HEK293 (cell line): ENCODE results near the gene ADCY10.

ENCODE experiments used
- CTCF ChIA-PET: fragments of 350-600 bp; formaldehyde crosslinking; extraction: SDS; loops from one replicate; lab custom pipeline; 2021; ENCODE audit warnings: antibody characterized with exemption; lab: Yijun Ruan, JAX
- POLR2A ChIA-PET: fragments of 300-600 bp; formaldehyde crosslinking; extraction: SDS; loops from one replicate; lab custom pipeline; 2020; ENCODE audit warnings: antibody characterized with exemption, inconsistent platforms; lab: Yijun Ruan, JAX
- H3K27ac ChIP-seq: fragments of 200-500 bp; sonication (Bioruptor generic); 2 replicates; pipeline ENCODE4 v1.5.1; 2014; ENCODE audit warnings: low read depth, low read length, control low read depth, inconsistent platforms; ENCODE audit errors: extremely low read depth
- H3K36me3 ChIP-seq, 2 experiments: fragments of 200-500 bp in 1 of 2; sonication (Bioruptor generic) in 1 of 2; 1 replicate in 1 of 2; 2 replicates in 1 of 2; pipeline ENCODE4 v1.5.1; 2014 to 2017; ENCODE audit warnings: inconsistent platforms in 2 of 2, low read length in 2 of 2; ENCODE audit not compliant: control insufficient read depth in 2 of 2, insufficient read depth in 1 of 2
- H3K4me1 ChIP-seq: fragments of 200-500 bp; sonication (Bioruptor generic); 2 replicates; pipeline ENCODE4 v1.5.1; 2014; ENCODE audit warnings: mild to moderate bottlenecking, low read length, inconsistent platforms; ENCODE audit not compliant: control insufficient read depth, insufficient read depth
- H3K4me3 ChIP-seq: 2 replicates; pipeline ENCODE4 v1.5.1; 2011; ENCODE audit warnings: low read depth, mild to moderate bottlenecking, control low read depth, low read length, moderate library complexity
- H3K9me3 ChIP-seq: fragments of 200-500 bp; sonication (Bioruptor generic); 2 replicates; pipeline ENCODE4 v1.5.1; 2014; ENCODE audit warnings: low read depth, low read length, inconsistent platforms; ENCODE audit not compliant: control insufficient read depth, insufficient read depth
- KLF9 ChIP-seq: fragments of 450-650 bp; formaldehyde crosslinking; IDR thresholded peaks from 2 replicates; pipeline ENCODE4 v1.5.1; 2016; ENCODE audit warnings: missing biosample characterization, missing genetic modification characterization, low read depth
- PATZ1 ChIP-seq: fragments of 450-650 bp; formaldehyde crosslinking; IDR thresholded peaks from 2 replicates; pipeline ENCODE4 v1.5.1; 2016; ENCODE audit warnings: missing biosample characterization, missing genetic modification characterization
- RBAK ChIP-seq: fragments of 450-650 bp; formaldehyde crosslinking; IDR thresholded peaks from 2 replicates; pipeline ENCODE4 v1.5.1; 2016; ENCODE audit warnings: missing biosample characterization, missing genetic modification characterization
- SALL2 ChIP-seq: fragments of 450-650 bp; formaldehyde crosslinking; IDR thresholded peaks from 2 replicates; pipeline ENCODE4 v1.5.0; 2017; ENCODE audit warnings: missing biosample characterization, mild to moderate bottlenecking, missing genetic modification characterization, borderline replicate concordance
- TRIM28 ChIP-seq: IDR thresholded peaks from 2 replicates; pipeline ENCODE4 v1.6.1; 2011; ENCODE audit warnings: low read length, control low read depth, borderline replicate concordance
- WT1 ChIP-seq: fragments of 450-650 bp; formaldehyde crosslinking; IDR thresholded peaks from 2 replicates; pipeline ENCODE4 v1.5.1; 2016; ENCODE audit warnings: missing biosample characterization, missing genetic modification characterization
- ZBTB1 ChIP-seq: fragments of 450-650 bp; formaldehyde crosslinking; IDR thresholded peaks from 2 replicates; pipeline ENCODE4 v1.5.1; 2016; ENCODE audit warnings: missing biosample characterization, missing genetic modification characterization
- ZBTB10 ChIP-seq: fragments of 450-650 bp; formaldehyde crosslinking; IDR thresholded peaks from 2 replicates; pipeline ENCODE4 v1.5.1; 2016; ENCODE audit warnings: missing biosample characterization, missing genetic modification characterization
- ZBTB7A ChIP-seq: fragments of 450-650 bp; formaldehyde crosslinking; IDR thresholded peaks from 2 replicates; pipeline ENCODE4 v1.5.1; 2016; ENCODE audit warnings: low read depth, missing biosample characterization, missing genetic modification characterization
- ZFP41 ChIP-seq: fragments of 450-650 bp; formaldehyde crosslinking; IDR thresholded peaks from 2 replicates; pipeline ENCODE4 v1.5.1; 2016; ENCODE audit warnings: missing biosample characterization, missing genetic modification characterization, borderline replicate concordance
- ZNF112 ChIP-seq: fragments of 450-650 bp; formaldehyde crosslinking; IDR thresholded peaks from 2 replicates; pipeline ENCODE4 v1.5.0; 2017; ENCODE audit warnings: missing biosample characterization, missing genetic modification characterization
- ZNF148 ChIP-seq: fragments of 450-650 bp; formaldehyde crosslinking; IDR thresholded peaks from 2 replicates; pipeline ENCODE4 v1.5.0; 2017; ENCODE audit warnings: missing biosample characterization, missing genetic modification characterization, borderline replicate concordance
- ZNF157 ChIP-seq: fragments of 450-650 bp; formaldehyde crosslinking; IDR thresholded peaks from 2 replicates; pipeline ENCODE4 v1.5.1; 2016; ENCODE audit warnings: missing biosample characterization, missing genetic modification characterization
- ZNF16 ChIP-seq: fragments of 450-650 bp; formaldehyde crosslinking; IDR thresholded peaks from 2 replicates; pipeline ENCODE4 v1.5.1; 2016; ENCODE audit warnings: low read depth, missing biosample characterization, missing genetic modification characterization
- ZNF23 ChIP-seq: fragments of 450-650 bp; formaldehyde crosslinking; IDR thresholded peaks from 2 replicates; pipeline ENCODE4 v1.5.1; 2016; ENCODE audit warnings: missing biosample characterization, missing genetic modification characterization, borderline replicate concordance
- ZNF248 ChIP-seq: fragments of 450-650 bp; formaldehyde crosslinking; IDR thresholded peaks from 2 replicates; pipeline ENCODE4 v1.5.1; 2017; ENCODE audit warnings: missing biosample characterization, missing genetic modification characterization
- ZNF302 ChIP-seq: fragments of 450-650 bp; formaldehyde crosslinking; IDR thresholded peaks from 2 replicates; pipeline ENCODE4 v1.5.1; 2016; ENCODE audit warnings: missing biosample characterization, missing genetic modification characterization, low read depth
- ZNF416 ChIP-seq: fragments of 450-650 bp; formaldehyde crosslinking; IDR thresholded peaks from 2 replicates; pipeline ENCODE4 v1.5.1; 2016; ENCODE audit warnings: missing biosample characterization, missing genetic modification characterization
- ZNF48 ChIP-seq: fragments of 450-650 bp; formaldehyde crosslinking; IDR thresholded peaks from 2 replicates; pipeline ENCODE4 v1.5.1; 2016; ENCODE audit warnings: missing biosample characterization, missing genetic modification characterization
- ZNF501 ChIP-seq: fragments of 450-650 bp; formaldehyde crosslinking; IDR thresholded peaks from 2 replicates; pipeline ENCODE4 v1.5.1; 2016; ENCODE audit warnings: missing biosample characterization, missing genetic modification characterization
- ZNF645 ChIP-seq: fragments of 450-650 bp; formaldehyde crosslinking; IDR thresholded peaks from 2 replicates; pipeline ENCODE4; 2016; ENCODE audit warnings: missing biosample characterization, missing genetic modification characterization
- ZNF701 ChIP-seq: fragments of 450-650 bp; formaldehyde crosslinking; IDR thresholded peaks from 2 replicates; pipeline ENCODE4 v1.5.1; 2016; ENCODE audit warnings: missing biosample characterization, missing genetic modification characterization

Gene ADCY10

GRCh38 chr1:167775178-167775577 is 138.8 kb downstream of the ADCY10 start:
- Histone ChIP-seq H3K9me3 (no peaks in the 10 kb centered on the region), H3K4me1 (no peaks in the 10 kb centered on the region), H3K27ac (no peak overlapping the region), H3K4me3 (no peak overlapping the region), H3K36me3 (peaks cover 3 to 74% of the 10 kb centered on the region in 2 experiments; a peak in 2 of 3 replicates)
- CTCF ChIA-PET = interaction anchor here (0.6 to 1.3 kb wide), 2 partner anchors 28 to 340 kb away, joined by 3 to 4 read pairs; no protein-coding TSS in a partner anchor
- POLR2A ChIA-PET = no interaction called here
- TF ChIP-seq ZNF112 (tag by site-specific recombination) (no peak), ZNF16 (no peak), PATZ1 (no peak), SALL2 (no peak), ZBTB7A (tag by site-specific recombination) (no peak), ZNF23 (tag by site-specific recombination) (no peak), ZNF645 (no peak), ZNF302 (tag by site-specific recombination) (no peak), ZNF148 (tag by site-specific recombination) (no peak), ZBTB1 (no peak), KLF9 (no peak)

GRCh38 chr1:167774710-167775109 is 139.2 kb downstream of the ADCY10 start:
- no peak overlapping the region for H3K4me3 ChIP-seq
- TF ChIP-seq ZNF157 (tag by site-specific recombination) = no peak
- TF ChIP-seq ZNF416 (tag by site-specific recombination) = no peak
- no peak for TF ChIP-seq ZNF248 (tag by site-specific recombination)
- TF ChIP-seq ZNF48 (tag by site-specific recombination) = no peak
- TF ChIP-seq TRIM28 = no peak
- no peak for TF ChIP-seq RBAK (tag by site-specific recombination)
- TF ChIP-seq ZBTB10 (tag by site-specific recombination) = no peak
- no peak for TF ChIP-seq ZNF701
- TF ChIP-seq ZFP41 (tag by site-specific recombination) = no peak
- no peak for TF ChIP-seq ZNF501 (tag by site-specific recombination)
- no peak for TF ChIP-seq WT1 (tag by site-specific recombination)
- TF ChIP-seq, all 188 proteins: peak for 0
- H3K4me1 ChIP-seq = no peaks in the 10 kb centered on the region
- CTCF ChIA-PET = interaction anchor here (0.6 kb wide), 1 partner anchor 341 kb away, joined by 4 read pairs; no protein-coding TSS in a partner anchor
- POLR2A ChIA-PET = no interaction called here
- H3K36me3 ChIP-seq = peaks cover 3 to 76% of the 10 kb centered on the region in 2 experiments; a peak in 2 of 3 replicates
- no peaks in the 10 kb centered on the region for H3K9me3 ChIP-seq
- no peak overlapping the region for H3K27ac ChIP-seq
